VCaP (cell line): ENCODE data around the gene SLC24A1.
A peak's percentile ranks its signal among the peaks of the same experiment; 100 is the strongest.

ENCODE experiments used
- H3K27ac ChIP-seq: fragments of 450-650 bp; 2 replicates; pipeline ENCODE4 v1.5.1; 2017
- CTCF ChIP-seq: fragments of 450-650 bp; conservative IDR thresholded peaks from 2 replicates; pipeline ENCODE4 v1.5.1; 2017; ENCODE audit warnings: mild to moderate bottlenecking, moderate library complexity

SLC24A1 gene

GRCh38 chr15:65633752-65634151, 12.0 kb downstream of the SLC24A1 start:
- TF ChIP-seq CTCF: no peak
- H3K27ac ChIP-seq: no peak overlapping the region

DNA sequence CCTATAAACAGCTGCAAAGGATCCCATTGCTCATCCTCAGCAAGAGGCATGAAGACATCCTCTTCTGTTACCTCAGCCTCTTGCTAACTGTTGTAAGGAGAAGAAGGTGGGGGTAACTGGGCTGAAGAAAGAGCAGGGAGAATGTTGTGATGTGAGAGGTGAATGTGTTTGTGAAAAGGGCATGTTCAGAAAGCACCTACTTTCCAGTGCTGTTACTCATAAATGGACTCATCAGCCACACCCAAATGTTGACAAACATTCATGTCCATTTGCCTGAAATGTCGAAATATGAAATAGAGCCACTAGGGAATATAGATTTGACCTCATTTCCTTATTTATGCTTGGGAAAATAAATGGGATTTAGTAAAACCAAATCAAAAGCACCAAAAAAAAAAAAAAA, 12.6 kb downstream of the SLC24A1 start:
- no peak overlapping the region for H3K27ac ChIP-seq
- TF ChIP-seq CTCF: no peak

GRCh38 chr15:65638109-65638508, 16.4 kb downstream of the SLC24A1 start:
- no peak for TF ChIP-seq CTCF
- no peak overlapping the region for H3K27ac ChIP-seq

GRCh38 chr15:65638681-65639089, 16.9 kb downstream of the SLC24A1 start:
- peak; percentile 93 for TF ChIP-seq CTCF
- H3K27ac ChIP-seq: no peak overlapping the region

DNA sequence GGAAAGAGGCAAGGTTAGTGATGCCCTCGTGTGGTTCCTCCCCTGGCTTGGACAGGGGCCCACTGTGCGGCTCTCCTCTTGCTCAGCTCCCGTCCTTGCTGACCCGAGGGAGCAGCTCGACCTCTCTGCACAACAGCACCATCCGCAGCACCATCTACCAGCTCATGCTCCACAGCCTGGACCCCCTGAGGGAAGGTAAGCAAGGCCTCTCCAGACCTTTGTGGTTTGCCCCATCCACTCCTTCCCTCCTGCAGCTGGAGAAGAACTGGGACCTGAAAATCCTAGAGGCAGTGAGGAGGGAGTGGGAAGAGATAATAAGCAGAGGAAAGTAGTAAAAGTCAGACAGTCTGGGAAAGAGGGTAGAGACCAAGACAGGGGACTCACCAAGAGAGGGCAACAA, 17.8 kb downstream of the SLC24A1 start:
- TF ChIP-seq CTCF: no peak
- no peak overlapping the region for H3K27ac ChIP-seq

DNA sequence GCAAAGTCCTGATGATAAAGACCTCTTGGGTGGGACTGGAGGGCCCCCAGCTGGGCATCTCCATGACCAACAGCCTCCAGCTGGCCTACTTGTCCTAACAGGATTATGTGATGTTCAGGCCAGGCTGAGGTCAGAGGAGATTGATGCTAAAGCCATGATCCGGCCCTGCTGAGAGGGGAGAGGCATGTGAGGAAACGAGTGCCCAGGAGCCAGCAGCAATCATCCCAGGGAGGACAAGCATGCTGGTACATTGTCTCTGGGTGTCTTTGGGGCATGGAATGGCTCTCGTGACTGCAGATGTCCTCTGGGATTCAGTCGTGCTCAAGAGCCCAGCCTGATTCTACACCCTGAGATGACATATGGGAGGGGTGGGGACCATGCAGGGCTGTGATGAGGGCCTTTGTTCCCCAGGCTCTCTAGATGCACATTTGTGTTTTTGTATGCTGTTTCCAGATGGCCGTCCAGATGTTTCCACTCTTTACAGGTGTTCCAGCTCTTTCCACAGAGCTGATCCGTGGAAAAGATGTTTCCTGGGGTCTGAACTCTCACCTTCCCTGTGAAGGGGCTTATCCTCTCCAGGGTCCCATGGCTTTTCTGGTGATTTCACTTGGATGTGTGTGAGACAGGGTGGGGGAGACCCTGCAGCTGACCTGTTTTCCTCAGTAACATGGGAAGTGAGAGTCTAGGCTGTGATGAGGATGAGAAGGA, 20.2 kb downstream of the SLC24A1 start:
- H3K27ac ChIP-seq: peak overlapping the region; percentile 67
- no peak for TF ChIP-seq CTCF

GRCh38 chr15:65642594-65642993, 20.9 kb downstream of the SLC24A1 start:
- TF ChIP-seq CTCF: no peak
- peak overlapping the region; percentile 67 for H3K27ac ChIP-seq
